ENCODE results near the gene FAM234A.

The FAM234A gene

DNA sequence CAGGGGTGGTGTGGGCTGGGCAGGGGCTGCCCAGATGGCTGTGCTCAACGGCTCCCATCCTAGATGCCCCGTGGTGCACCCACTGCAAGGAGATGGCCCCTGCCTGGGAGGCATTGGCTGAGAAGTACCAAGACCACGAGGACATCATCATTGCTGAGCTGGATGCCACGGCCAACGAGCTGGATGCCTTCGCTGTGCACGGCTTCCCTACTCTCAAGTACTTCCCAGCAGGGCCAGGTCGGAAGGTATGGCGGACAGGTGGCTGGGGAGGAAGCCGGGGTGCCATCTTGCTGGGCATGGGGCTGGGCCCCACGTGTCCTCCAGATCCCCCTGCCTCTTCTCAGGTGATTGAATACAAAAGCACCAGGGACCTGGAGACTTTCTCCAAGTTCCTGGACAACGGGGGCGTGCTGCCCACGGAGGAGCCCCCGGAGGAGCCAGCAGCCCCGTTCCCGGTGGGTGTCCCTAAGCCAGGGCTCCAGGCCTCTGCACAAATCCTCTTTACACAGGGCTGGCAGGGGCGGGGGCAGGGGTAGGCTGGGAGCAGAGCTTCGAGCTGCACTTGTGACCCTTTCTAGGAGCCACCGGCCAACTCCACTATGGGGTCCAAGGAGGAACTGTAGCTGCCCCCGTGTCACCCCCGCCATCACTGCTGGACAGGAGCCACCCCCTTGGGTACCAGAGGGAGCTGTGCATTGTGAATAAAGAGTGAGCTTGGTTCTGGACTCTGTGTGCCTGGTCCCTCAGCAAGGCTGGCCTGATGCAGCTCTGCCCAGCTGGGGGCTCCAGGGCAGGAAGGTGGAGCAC, 52.1 kb downstream of the FAM234A start:
- Histone ChIP-seq H3K27me3 (peaks cover 19% of the 10 kb centered on the region), H3K4me3 (ENCODE audit: low read depth in 1 of 2, low read length in 1 of 2) (no peak overlapping the region), H3K4me1 (ENCODE audit: control insufficient read depth in 1 of 2, insufficient read depth in 1 of 2, low read depth in 1 of 2, low read length in 1 of 2) (no peaks in the 10 kb centered on the region), H3K36me3 (peaks cover 55% of the 10 kb centered on the region), H3K27ac (no peak overlapping the region), H3K9me3 (no peaks in the 10 kb centered on the region)
- TF ChIP-seq, protein P1, sequence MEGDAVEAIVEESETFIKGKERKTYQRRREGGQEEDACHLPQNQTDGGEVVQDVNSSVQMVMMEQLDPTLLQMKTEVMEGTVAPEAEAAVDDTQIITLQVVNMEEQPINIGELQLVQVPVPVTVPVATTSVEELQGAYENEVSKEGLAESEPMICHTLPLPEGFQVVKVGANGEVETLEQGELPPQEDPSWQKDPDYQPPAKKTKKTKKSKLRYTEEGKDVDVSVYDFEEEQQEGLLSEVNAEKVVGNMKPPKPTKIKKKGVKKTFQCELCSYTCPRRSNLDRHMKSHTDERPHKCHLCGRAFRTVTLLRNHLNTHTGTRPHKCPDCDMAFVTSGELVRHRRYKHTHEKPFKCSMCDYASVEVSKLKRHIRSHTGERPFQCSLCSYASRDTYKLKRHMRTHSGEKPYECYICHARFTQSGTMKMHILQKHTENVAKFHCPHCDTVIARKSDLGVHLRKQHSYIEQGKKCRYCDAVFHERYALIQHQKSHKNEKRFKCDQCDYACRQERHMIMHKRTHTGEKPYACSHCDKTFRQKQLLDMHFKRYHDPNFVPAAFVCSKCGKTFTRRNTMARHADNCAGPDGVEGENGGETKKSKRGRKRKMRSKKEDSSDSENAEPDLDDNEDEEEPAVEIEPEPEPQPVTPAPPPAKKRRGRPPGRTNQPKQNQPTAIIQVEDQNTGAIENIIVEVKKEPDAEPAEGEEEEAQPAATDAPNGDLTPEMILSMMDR (IDR thresholded peaks at IDR 0.05): no peak

DNA sequence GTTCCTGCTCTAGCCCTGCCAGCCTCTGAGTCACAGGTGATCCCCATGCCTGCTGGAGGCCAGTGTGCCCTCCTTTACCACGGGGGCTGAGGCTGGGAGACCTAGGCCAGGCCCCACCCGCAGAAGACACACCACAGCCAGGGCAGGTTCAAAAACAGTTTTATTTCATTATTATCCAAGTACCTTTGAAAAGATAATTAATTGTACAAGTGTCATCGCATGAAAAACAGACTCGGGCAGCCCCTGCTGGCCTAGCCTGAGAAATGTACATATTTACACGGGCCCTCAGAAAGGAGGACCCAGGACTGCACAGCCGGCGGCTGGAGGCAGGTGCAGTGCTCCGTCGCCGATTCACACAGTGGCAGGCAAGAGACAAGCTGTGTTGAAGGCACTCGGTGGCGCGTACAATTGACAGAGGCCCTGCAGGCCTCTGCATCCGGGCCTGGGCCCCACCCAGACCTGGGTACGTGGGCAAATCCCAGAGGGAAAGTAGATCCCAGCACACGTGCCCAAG, 52.7 kb downstream of the FAM234A start:
- no peak overlapping the region for H3K4me3 ChIP-seq (ENCODE audit: low read depth in 1 of 2, low read length in 1 of 2)
- TF ChIP-seq, protein P1 (IDR thresholded peaks at IDR 0.05): no peak

DNA sequence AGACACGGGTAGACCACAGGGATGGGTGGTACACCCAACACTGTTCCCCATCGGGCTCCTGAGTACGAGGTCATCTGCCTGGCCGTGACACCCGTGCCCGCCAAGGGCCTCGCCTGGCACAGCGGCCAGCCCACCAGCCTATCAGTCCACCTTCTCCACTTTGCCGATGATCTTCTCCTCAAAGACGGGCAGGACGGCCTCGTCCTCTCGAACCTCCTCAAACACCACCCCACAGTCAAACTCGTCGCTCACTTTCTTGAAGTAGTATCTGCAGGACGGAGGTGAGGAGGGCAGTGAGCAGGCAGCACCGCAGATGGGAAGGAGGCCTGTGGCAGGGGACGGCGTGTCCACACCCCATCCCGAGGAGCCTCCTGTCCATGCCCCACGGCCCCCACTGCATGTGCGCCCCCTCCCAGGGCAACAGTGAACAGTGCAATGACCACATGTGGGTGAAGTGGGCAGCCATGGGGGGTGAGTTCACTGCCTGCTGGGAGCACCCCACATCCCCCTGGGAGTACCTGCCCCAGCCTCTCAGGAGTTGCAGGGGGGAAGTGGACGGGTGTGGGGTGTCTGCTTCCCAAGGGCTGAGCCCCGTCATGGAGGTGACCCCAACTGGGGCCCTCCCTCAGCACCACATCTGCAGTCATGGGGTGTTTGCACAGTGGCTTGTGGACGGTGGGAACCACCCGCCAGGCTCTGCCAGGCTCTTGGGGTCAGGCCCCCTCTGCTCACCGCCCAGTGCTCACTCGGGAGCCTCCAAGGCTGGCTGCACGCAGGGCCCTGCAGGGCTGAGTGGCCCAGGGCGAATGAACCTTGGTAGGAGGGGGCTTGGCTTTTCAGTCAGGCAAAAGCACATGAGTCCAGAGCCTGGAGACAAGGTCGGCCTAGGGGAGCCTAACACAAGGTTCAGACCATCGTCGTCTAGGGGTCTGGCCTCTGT, 53.6 kb downstream of the FAM234A start:
- no peaks in the 10 kb centered on the region for H3K4me1 ChIP-seq (ENCODE audit: control insufficient read depth in 1 of 2, insufficient read depth in 1 of 2, low read depth in 1 of 2, low read length in 1 of 2)
- H3K27ac ChIP-seq: no peak overlapping the region
- H3K9me3 ChIP-seq: no peaks in the 10 kb centered on the region
- H3K4me3 ChIP-seq (ENCODE audit: low read depth in 1 of 2, low read length in 1 of 2): no peak overlapping the region
- H3K36me3 ChIP-seq: peaks cover 71% of the 10 kb centered on the region
- H3K27me3 ChIP-seq: peaks cover 3% of the 10 kb centered on the region
- TF ChIP-seq, protein P1 (IDR thresholded peaks at IDR 0.05): no peak

More for the DNA sequence above, 52.7 kb downstream of the FAM234A start:
- Histone ChIP-seq H3K27ac (no peak overlapping the region), H3K36me3 (peaks cover 62% of the 10 kb centered on the region), H3K9me3 (no peaks in the 10 kb centered on the region), H3K4me1 (ENCODE audit: control insufficient read depth in 1 of 2, insufficient read depth in 1 of 2, low read depth in 1 of 2, low read length in 1 of 2) (no peaks in the 10 kb centered on the region), H3K27me3 (peaks cover 12% of the 10 kb centered on the region)

DNA sequence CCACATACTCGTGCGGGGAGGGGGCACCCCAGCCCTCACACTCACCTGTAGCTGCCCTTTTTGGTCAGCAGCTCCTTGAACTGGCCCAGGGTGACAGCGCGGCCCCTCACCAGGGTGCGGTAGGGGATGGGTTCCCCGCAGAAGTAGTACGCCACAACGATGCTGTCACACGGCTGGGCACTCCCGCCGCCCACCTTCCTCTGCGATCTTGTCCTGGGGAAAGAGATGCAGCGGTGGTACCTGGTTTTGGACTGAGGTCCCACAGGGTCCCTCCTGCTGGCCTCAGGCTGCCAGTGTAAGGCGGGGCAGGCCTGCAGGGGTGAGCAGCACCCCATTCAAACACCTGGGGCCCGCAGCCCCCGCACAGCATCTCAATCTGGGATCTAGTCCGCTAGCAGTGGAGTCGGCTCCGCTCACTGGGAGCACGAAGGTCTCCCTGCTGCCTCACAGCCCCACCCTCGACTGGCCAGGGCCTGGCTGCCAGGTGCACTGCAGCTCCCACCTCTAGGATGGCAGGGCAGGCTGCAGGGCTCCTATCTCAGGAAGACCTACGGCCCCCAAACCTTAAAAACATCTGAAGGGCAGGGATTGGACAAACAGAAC, 54.9 kb downstream of the FAM234A start:
- H3K4me3 ChIP-seq (ENCODE audit: low read depth in 1 of 2, low read length in 1 of 2): no peak overlapping the region
- TF ChIP-seq, protein P1 (IDR thresholded peaks at IDR 0.05): no peak
- no peaks in the 10 kb centered on the region for H3K27me3 ChIP-seq
- H3K36me3 ChIP-seq: peaks cover 80% of the 10 kb centered on the region
- no peaks in the 10 kb centered on the region for H3K9me3 ChIP-seq
- no peaks in the 10 kb centered on the region for H3K4me1 ChIP-seq (ENCODE audit: control insufficient read depth in 1 of 2, insufficient read depth in 1 of 2, low read depth in 1 of 2, low read length in 1 of 2)
- no peak overlapping the region for H3K27ac ChIP-seq

DNA sequence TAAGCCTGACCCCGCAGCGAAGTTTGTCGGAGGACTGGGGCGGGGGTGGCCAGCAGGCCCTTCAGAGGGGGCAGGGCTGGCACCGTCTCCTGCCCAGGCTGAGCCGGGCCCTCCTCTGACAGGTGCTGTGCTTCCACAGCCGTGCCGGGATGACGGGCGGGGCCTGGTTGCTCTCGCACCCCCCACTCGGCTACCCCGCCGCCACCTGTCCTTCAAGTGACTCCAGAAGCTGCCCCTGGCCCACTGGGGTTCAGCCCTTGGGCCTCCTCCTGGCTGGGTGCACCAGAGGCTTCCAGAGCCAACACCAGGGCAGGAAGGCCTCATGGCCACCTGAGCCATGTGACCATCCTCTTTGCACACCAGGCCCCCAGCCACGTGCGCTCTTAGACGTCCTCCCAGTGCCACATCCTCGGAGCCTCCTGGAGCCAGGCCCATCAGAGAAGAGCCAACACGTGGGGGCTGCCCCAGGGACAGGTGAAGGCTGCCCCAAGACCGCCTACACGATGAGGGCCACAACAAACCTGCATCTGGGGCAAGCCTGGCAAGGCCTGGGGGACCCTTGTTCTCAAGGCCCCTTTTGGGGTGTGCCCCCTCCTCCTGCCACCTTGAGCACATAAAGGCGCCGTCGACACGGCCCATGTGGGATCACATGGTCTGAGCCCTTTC, 55.5 kb downstream of the FAM234A start:
- no peaks in the 10 kb centered on the region for H3K9me3 ChIP-seq
- no peaks in the 10 kb centered on the region for H3K27me3 ChIP-seq
- TF ChIP-seq, protein P1 (IDR thresholded peaks at IDR 0.05): no peak
- peaks cover 80% of the 10 kb centered on the region for H3K36me3 ChIP-seq
- no peak overlapping the region for H3K27ac ChIP-seq
- H3K4me3 ChIP-seq (ENCODE audit: low read depth in 1 of 2, low read length in 1 of 2): no peak overlapping the region
- H3K4me1 ChIP-seq (ENCODE audit: control insufficient read depth in 1 of 2, insufficient read depth in 1 of 2, low read depth in 1 of 2, low read length in 1 of 2): no peaks in the 10 kb centered on the region
